Activated effector memory CD4-positive, alpha-beta T cell treated with Interleukin-2 at 50 U/mL for 16 hours (primary cell): Measurements from ENCODE around the gene VAMP8.
A peak's percentile ranks its signal among the peaks of the same experiment; 100 is the strongest.
"Not testable (repeated sequence)": the region's sequence is repeated elsewhere in the genome, so short reads cannot be mapped to it uniquely, and the experiment has no call there.

ENCODE experiments used
- DNase-seq: peaks from one replicate; pipeline ENCODE4 v3.0.0-alpha.2; 2020

Gene VAMP8

DNA sequence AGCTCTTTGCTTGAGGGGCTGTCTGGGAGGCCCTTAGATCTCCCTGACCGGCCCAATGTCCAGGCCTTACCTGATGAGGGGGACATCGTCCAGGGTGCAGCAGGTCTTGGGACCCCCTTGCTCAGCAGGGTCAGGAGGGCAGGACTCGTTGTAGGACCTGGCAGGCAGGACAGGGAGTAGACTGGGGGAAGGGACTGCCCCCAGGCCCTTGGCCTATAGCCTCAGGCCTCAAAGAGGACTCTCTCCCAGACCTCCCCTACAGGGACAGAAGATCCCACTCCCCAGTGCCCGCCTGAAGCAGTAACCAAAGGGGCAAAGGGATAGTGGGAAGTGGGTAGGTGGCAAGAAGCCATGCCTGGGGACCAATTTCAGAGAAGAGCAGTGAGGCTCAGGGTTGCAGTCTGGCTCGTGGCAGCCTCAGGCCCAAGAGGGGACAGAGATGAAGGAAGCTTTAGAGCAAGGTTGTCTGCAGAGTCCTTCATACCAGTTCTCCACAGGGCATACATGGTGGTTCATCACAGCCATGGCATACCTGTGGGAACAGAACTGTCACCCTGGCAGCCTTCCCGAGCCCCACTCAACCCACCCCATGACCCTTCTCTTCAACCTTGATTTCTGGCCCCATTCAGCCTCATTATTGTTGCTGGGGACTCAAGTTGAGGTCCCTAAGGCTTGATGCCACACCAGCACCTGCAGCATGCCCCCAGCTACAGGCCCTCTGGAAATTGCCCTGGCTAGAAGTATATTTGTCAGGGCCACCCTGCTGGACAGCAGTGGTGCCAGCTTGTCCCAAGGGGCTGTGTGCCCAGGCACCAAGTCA lies 23.8 kb downstream of the VAMP8 start:
- DNase-seq = no peak

GRCh38 chr2:85601771-85602475 lies 24.5 kb downstream of the VAMP8 start:
- DNase-seq = no peak

- DNase-seq = peak; percentile 83
These were observed 25.3 kb downstream of the VAMP8 start, which contains the start of gene TMEM150A for GRCh38 chr2:85602476-85603234. TMEM150A (minus strand) TSS chr2:85602698; CDS start chr2:85601948, 750 bp downstream.

- DNase-seq = not testable (repeated sequence)
These were observed 26.7 kb downstream of the VAMP8 start for GRCh38 chr2:85604133-85604444.

GRCh38 chr2:85604568-85605339 lies 27.4 kb downstream of the VAMP8 start:
- no peak for DNase-seq

DNA sequence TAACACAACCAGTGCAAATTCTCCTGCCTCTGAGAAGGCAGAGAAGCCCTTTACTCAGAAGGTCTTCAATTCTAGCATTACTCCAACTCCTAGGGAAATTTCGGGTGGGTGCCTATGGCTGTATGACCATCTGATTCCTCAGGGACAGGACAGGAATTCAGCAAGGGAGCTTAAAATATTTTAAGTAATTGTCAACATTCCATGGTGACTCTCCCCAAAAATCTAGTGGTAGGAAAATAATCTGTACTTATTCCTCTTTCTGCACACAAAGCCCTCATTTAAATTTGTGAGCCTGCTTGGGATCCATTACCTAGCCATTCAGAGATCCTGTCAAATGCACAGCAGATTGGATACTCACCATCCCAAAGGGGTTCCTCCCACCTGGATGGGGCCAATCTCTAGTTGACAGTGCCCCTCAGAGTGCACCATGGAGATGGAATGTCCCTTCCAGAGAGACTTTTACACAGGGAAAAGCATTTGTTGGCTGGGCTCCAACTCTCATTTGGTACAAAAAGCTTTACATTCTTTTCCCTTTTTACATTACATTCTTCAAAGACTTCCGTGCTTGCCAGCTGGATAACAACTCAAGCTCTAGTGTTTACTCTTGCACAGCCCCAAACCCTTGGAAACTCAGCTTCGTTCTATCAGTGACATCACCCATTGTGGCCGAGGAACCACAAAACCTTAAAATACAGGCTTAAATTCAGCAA lies 28.2 kb downstream of the VAMP8 start:
- no peak for DNase-seq

GRCh38 chr2:85606116-85606455 lies 28.7 kb downstream of the VAMP8 start:
- no peak for DNase-seq

GRCh38 chr2:85607268-85608215 lies 30.2 kb downstream of the VAMP8 start:
- DNase-seq = no peak

- DNase-seq = no peak
These were observed 33.9 kb downstream of the VAMP8 start for GRCh38 chr2:85611217-85611704.

- peak; percentile 82 for DNase-seq
These were observed 34.6 kb downstream of the VAMP8 start, which contains the start of gene C2orf68 for GRCh38 chr2:85611705-85612587. C2orf68 (minus strand) TSS chr2:85612066; CDS start chr2:85611984, 82 bp downstream.

DNA sequence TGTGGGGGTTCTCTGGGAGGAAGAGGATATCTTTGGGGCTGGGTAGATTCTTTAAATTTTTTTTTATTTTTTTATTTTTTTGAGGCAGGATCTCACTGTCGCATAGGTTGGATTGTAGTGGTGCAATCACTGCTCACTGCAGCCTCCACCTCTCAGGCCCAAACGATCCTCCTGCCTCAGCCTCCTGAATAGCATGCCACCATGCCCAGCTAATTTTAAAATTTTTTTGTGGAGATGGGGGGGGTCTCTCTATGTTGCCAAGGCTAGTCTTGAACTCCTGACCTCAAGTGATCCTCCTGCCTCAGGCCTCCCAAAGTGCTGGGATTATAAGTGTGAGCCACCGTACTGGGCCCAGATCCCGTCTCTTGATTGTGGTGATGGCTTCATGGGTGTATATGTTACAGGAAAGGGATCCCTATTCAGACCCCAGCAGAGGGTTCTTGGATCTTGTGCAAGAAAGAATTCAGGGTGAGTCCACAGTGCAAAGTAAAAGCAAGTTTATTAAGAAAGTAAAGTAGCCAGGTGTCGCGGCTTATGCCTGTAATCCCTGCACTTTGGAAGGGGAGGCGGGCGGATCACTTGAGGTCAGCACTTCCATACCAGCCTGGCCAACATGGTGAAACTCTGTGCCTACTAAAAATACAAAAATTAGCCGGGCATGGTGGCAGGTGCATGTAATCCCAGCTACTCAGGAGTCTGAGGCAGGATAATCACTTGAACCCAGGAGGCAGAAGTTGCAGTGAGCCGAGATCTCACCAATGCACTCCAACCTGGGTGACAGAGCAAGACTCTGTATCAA lies 36.5 kb downstream of the VAMP8 start:
- no peak for DNase-seq

DNA sequence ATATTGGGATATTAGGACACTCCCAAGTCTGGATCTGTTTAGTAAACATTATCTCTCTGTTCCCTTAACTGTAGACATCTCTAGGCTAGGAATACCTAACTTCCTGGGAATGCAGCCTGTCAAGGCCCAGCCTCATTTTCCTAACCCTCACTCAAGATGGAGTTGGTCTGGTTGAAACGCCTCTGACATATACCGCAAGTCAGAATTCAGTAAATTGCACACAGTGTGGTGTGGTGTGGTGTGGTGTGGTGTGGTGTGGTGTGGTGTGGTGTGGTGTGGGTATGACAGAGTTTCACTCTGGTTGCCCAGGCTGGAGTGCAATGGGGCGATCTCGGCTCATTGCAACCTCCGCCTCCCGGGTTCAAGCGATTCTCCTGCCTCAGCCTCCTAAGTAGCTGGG lies 37.4 kb downstream of the VAMP8 start:
- not testable (repeated sequence) for DNase-seq

DNA sequence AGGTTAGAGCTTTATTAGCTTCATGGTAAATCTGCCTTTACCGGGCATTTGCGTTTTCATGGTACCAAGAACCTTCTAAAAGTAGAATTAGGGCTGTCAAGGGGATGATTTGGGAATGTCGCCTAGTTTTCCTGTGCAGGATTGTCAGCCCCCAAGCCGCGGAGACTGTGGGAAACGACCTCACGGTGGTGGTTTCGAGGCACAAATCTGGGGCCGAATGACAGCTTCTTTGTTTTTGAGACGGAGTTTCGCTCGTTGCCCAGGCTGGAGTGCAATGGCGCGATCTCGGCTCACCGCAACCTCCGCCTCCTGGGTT lies 38.0 kb downstream of the VAMP8 start:
- DNase-seq = no peak

DNA sequence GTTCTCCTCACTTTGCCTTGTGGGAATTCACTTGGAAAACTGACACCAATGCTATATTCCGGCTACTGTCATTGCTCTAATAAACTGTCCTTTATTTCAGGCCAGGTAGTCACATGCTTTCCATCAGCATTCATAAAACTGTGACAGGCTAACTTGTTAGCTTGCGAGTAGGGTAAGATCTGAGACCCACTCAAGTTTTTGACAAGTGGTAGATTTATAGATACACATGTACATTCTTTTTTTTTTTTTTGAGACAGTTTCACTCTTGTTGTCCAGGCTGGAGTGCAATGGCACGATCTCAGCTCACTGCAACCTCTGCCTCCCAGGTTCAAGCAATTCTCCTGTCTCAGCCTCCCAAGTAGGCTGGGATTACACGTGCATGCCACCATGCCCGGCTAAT lies 40.3 kb downstream of the VAMP8 start:
- not testable (repeated sequence) for DNase-seq

DNA sequence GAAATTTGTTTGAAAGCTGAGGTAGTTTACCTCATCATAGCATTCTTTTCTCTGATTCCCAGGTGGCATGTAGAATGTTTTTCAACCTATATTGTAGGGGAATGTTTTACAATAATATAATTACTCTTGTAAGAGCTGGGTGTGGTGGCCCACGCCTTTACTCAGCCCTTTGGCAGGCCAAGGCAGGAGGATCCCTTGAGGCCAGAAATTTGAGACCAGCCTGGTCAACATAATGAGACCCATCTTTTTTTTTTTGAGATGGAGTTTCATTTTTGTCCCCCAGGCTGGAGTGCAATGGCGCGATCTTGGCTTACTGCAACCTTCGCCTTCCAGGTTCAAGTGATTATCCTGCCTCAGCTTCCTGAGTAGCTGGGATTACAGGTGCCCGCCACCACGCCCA lies 42.2 kb downstream of the VAMP8 start:
- no peak for DNase-seq

DNA sequence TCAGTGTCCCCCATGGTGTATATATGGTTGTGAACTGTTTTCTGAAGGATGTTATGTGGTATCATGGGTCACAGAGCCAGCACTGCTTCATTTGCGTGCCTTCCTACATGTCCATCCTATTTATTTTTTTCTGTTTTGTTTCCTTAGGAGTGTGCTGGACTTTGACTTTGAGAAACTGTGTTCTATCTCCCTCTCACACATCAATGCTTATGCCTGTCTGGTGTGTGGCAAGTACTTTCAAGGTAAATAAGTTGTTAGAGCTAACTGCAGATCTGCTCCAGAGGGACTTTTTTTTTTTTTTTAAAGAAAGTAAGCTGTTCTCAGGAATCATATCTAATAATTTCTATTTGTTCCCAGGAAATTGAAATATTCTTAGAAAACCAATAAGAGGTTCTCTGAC lies 44.0 kb downstream of the VAMP8 start:
- no peak for DNase-seq

- no peak for DNase-seq
These were observed 46.6 kb downstream of the VAMP8 start for GRCh38 chr2:85623991-85624390.

- DNase-seq = no peak
These were observed 51.3 kb downstream of the VAMP8 start for GRCh38 chr2:85628658-85629057.

DNA sequence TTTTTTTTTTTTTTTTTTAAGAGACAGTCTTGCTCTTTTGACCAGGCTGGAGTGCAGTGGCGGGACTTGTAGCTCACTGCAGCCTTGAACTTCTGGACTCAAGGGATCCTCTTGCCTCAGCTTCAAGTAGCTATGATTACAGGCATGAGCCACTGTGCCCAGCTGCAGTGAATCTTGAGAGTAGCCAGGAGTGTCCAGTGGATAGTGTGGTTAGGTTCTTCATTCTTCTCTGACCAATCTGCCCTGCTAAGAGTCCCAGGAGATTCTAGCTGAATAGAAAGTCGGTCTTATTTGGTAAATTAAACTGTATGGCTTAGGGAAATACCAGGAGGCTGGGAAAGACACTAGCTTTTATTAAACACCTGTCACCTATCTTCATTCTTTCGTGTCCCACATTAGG lies 53.9 kb downstream of the VAMP8 start:
- DNase-seq = no peak
